DND-41 (cell line): ENCODE results near the gene MPP7.

Experiments used
- ATAC-seq: fragments of 200-7000 bp; cut with Tn5 transposase; 3 replicates; pipeline ENCODE4 v1.9.1; 2021; ENCODE audit warnings: low read depth; ENCODE audit not compliant: insufficient read depth
- DNase-seq: peaks from one replicate; pipeline ENCODE4 v3.0.0-alpha.2; 2020
- H2AFZ ChIP-seq: 2 replicates; pipeline ENCODE4 v1.6.0; 2012; ENCODE audit warnings: low read depth, low read length
- H3K27ac ChIP-seq: 2 replicates; pipeline ENCODE4 v1.5.1; 2012; ENCODE audit warnings: low read length, inconsistent platforms
- H3K27me3 ChIP-seq: fragments of 200-600 bp; sonication (generic); 2 replicates; pipeline ENCODE4 v1.6.0; 2012; ENCODE audit warnings: low read length, mild to moderate bottlenecking, inconsistent platforms; ENCODE audit not compliant: insufficient read depth, poor library complexity
- H3K36me3 ChIP-seq: 2 replicates; pipeline ENCODE4 v1.5.1; 2012; ENCODE audit warnings: low read length, inconsistent platforms; ENCODE audit not compliant: insufficient read depth
- H3K4me1 ChIP-seq: 2 replicates; pipeline ENCODE4 v1.5.1; 2012; ENCODE audit warnings: mild to moderate bottlenecking, low read length; ENCODE audit not compliant: insufficient read depth
- H3K4me2 ChIP-seq: 2 replicates; pipeline ENCODE4 v1.6.0; 2012; ENCODE audit warnings: mild to moderate bottlenecking, moderate library complexity, low read length, inconsistent platforms; ENCODE audit not compliant: insufficient read depth
- H3K4me3 ChIP-seq, 2 experiments: fragments of 200-600 bp in 1 of 2; shearing (Covaris generic) in 1 of 2; 2 replicates each; pipeline ENCODE4 v1.5.1; 2012 to 2016; ENCODE audit warnings: inconsistent platforms in 2 of 2, low read length in 2 of 2, mild to moderate bottlenecking in 2 of 2, low read depth in 1 of 2, moderate library complexity in 1 of 2
- H3K79me2 ChIP-seq: 2 replicates; pipeline ENCODE4 v1.6.0; 2012; ENCODE audit warnings: low read length, inconsistent platforms; ENCODE audit not compliant: insufficient read depth
- H3K9ac ChIP-seq: 2 replicates; pipeline ENCODE4 v1.6.0; 2012; ENCODE audit warnings: low read depth, mild to moderate bottlenecking, inconsistent platforms, low read length, moderate library complexity
- H3K9me3 ChIP-seq: 2 replicates; pipeline ENCODE4 v1.5.1; 2012; ENCODE audit warnings: low read length, moderate library complexity, mild to moderate bottlenecking, inconsistent platforms; ENCODE audit not compliant: insufficient read depth, severe bottlenecking
- H4K20me1 ChIP-seq: 2 replicates; pipeline ENCODE4 v1.6.0; 2012; ENCODE audit warnings: low read length; ENCODE audit not compliant: insufficient read depth
- CTCF ChIP-seq: IDR thresholded peaks from 2 replicates; pipeline ENCODE4 v1.5.1; 2012; ENCODE audit warnings: borderline replicate concordance, low read length, moderate library complexity, mild to moderate bottlenecking; ENCODE audit not compliant: poor library complexity, severe bottlenecking; ENCODE audit errors: extremely low read depth
- EZH2 ChIP-seq: IDR thresholded peaks from 3 replicates; pipeline ENCODE4 v1.6.1; 2012; ENCODE audit warnings: borderline replicate concordance, low read depth, mild to moderate bottlenecking, moderate library complexity, low read length, inconsistent platforms; ENCODE audit not compliant: severe bottlenecking

MPP7 gene

GRCh38 chr10:28300027-28300426 is 2.8 kb downstream of the MPP7 start:
- Histone ChIP-seq H3K4me3 (no peak overlapping the region), H3K79me2 (no peaks in the 10 kb centered on the region), H3K36me3 (no peaks in the 10 kb centered on the region), H3K4me2 (no peak overlapping the region), H3K4me1 (peaks cover 16% of the 10 kb centered on the region), H3K9ac (no peak overlapping the region), H3K27me3 (peaks cover 54% of the 10 kb centered on the region), H3K27ac (no peak overlapping the region), H3K9me3 (no peaks in the 10 kb centered on the region), H4K20me1 (no peaks in the 10 kb centered on the region), H2AFZ (no peak overlapping the region)
- TF ChIP-seq CTCF (no peak), EZH2 (no peak)
- DNase-seq, result no peak
- ATAC-seq, result no peak

GRCh38 chr10:28298951-28299350 is 3.9 kb downstream of the MPP7 start:
- Histone ChIP-seq H3K9ac (no peak overlapping the region), H3K27me3 (peaks cover 51% of the 10 kb centered on the region), H2AFZ (no peak overlapping the region), H3K9me3 (no peaks in the 10 kb centered on the region), H3K4me1 (peaks cover 16% of the 10 kb centered on the region), H4K20me1 (no peaks in the 10 kb centered on the region), H3K27ac (no peak overlapping the region), H3K4me3 (no peak overlapping the region), H3K4me2 (no peak overlapping the region), H3K36me3 (no peaks in the 10 kb centered on the region), H3K79me2 (no peaks in the 10 kb centered on the region)
- no peak for TF ChIP-seq EZH2
- TF ChIP-seq CTCF, result no peak
- ATAC-seq (no peak), DNase-seq (no peak)

- H3K27ac ChIP-seq, result no peak overlapping the region
- H3K36me3 ChIP-seq, result no peaks in the 10 kb centered on the region
- no peak for DNase-seq
- H3K9ac ChIP-seq, result no peak overlapping the region
- H3K4me3 ChIP-seq, result no peak overlapping the region
- no peaks in the 10 kb centered on the region for H3K9me3 ChIP-seq
- peaks cover 29% of the 10 kb centered on the region for H3K27me3 ChIP-seq
- ATAC-seq, result no peak
- H3K4me2 ChIP-seq, result no peak overlapping the region
- no peaks in the 10 kb centered on the region for H3K4me1 ChIP-seq
- H4K20me1 ChIP-seq, result no peaks in the 10 kb centered on the region
- no peaks in the 10 kb centered on the region for H3K79me2 ChIP-seq
- H2AFZ ChIP-seq, result no peak overlapping the region
- TF ChIP-seq EZH2, result no peak
- TF ChIP-seq CTCF, result no peak
Observed at GRCh38 chr10:28296023-28296422, 6.8 kb downstream of the MPP7 start.

GRCh38 chr10:28295336-28295735 is 7.5 kb downstream of the MPP7 start:
- no peak for TF ChIP-seq CTCF
- TF ChIP-seq EZH2, result no peak

More at GRCh38 chr10:28295336-28295735, 7.5 kb downstream of the MPP7 start:
- Histone ChIP-seq H3K4me1 (no peaks in the 10 kb centered on the region), H3K27ac (no peak overlapping the region), H3K27me3 (peaks cover 27% of the 10 kb centered on the region), H3K4me2 (no peak overlapping the region), H3K36me3 (no peaks in the 10 kb centered on the region), H3K9me3 (no peaks in the 10 kb centered on the region), H4K20me1 (no peaks in the 10 kb centered on the region), H2AFZ (no peak overlapping the region), H3K79me2 (no peaks in the 10 kb centered on the region), H3K9ac (no peak overlapping the region), H3K4me3 (no peak overlapping the region)
- DNase-seq, result no peak
- no peak for ATAC-seq
